ENCODE results near the gene WWP2. TPM values are rescaled to one million over a fixed set of nuclear protein-coding genes. Genes with fewer than 3 reads are reported as not detected.
"Not testable (repeated sequence)": the region's sequence is repeated elsewhere in the genome, so short reads cannot be mapped to it uniquely, and the experiment has no call there.

The WWP2 gene
- total RNA-seq, 2 donors from 2014 or later, result 144 to 146 TPM

DNA sequence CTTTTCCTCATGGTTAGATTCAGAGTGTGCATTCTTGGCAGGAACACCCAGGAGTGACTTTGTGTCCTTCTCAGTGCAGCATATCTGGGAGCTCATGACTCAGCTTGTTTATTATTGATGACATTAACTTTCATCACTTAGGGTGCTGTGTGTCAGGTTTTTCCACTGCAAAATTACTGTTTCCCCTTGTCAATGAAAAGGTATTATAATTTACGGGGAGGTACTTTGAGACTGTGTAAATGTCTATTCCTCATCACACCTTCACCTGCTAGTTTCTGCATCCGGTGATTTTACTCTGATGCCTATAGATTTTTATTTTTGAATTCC, 50.5 kb downstream of the WWP2 start:
- Histone ChIP-seq H3K4me3 (no peak overlapping the region), H3K36me3 (peaks cover 3% of the 10 kb centered on the region), H3K27me3 (replicated peaks; ENCODE audit: insufficient read depth) (no peaks in the 10 kb centered on the region), H3K4me1 (ENCODE audit: control insufficient read depth in 1 of 2, low read depth in 2 of 2) (peaks cover 0 to 11% of the 10 kb centered on the region in 2 donors), H3K9me3 (peaks cover under 1% of the 10 kb centered on the region), H3K27ac (no peak overlapping the region)
- DNase-seq (ENCODE audit: low spot score), result no peak
- TF ChIP-seq, protein P1, sequence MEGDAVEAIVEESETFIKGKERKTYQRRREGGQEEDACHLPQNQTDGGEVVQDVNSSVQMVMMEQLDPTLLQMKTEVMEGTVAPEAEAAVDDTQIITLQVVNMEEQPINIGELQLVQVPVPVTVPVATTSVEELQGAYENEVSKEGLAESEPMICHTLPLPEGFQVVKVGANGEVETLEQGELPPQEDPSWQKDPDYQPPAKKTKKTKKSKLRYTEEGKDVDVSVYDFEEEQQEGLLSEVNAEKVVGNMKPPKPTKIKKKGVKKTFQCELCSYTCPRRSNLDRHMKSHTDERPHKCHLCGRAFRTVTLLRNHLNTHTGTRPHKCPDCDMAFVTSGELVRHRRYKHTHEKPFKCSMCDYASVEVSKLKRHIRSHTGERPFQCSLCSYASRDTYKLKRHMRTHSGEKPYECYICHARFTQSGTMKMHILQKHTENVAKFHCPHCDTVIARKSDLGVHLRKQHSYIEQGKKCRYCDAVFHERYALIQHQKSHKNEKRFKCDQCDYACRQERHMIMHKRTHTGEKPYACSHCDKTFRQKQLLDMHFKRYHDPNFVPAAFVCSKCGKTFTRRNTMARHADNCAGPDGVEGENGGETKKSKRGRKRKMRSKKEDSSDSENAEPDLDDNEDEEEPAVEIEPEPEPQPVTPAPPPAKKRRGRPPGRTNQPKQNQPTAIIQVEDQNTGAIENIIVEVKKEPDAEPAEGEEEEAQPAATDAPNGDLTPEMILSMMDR (IDR thresholded peaks at IDR 0.05), result no peak
- ATAC-seq (ENCODE audit: insufficient number of reproducible peaks, low FRiP score, low read depth), result no peak

DNA sequence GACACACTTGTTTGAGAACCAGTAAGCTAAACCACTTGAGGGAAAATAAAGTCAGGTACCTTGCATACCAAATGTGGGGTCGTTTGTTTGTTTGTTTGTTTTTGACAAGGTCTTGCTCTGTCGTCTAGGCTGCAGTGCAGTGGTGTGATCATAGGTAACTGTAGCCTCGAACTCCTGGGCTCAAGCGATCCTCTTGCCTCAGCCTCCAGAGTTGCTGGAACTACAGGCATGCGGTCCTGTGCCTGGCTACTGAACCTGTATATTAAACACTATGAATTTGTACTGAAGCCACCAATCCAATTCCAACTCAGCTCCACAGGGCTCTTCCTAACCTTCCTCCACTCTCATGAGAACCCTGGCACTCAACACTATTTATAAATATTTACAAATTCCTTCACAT, 51.9 kb downstream of the WWP2 start:
- H3K4me1 ChIP-seq (ENCODE audit: control insufficient read depth in 1 of 2, low read depth in 2 of 2), result peaks cover 0 to 11% of the 10 kb centered on the region in 2 donors
- ATAC-seq (ENCODE audit: insufficient number of reproducible peaks, low FRiP score, low read depth) (no peak), DNase-seq (ENCODE audit: low spot score) (no peak)
- H3K27me3 ChIP-seq (replicated peaks; ENCODE audit: insufficient read depth), result no peaks in the 10 kb centered on the region
- peaks cover 3% of the 10 kb centered on the region for H3K9me3 ChIP-seq
- H3K4me3 ChIP-seq, result no peak overlapping the region
- TF ChIP-seq, protein P1 (IDR thresholded peaks at IDR 0.05), result no peak
- peaks cover 3% of the 10 kb centered on the region for H3K36me3 ChIP-seq
- no peak overlapping the region for H3K27ac ChIP-seq

DNA sequence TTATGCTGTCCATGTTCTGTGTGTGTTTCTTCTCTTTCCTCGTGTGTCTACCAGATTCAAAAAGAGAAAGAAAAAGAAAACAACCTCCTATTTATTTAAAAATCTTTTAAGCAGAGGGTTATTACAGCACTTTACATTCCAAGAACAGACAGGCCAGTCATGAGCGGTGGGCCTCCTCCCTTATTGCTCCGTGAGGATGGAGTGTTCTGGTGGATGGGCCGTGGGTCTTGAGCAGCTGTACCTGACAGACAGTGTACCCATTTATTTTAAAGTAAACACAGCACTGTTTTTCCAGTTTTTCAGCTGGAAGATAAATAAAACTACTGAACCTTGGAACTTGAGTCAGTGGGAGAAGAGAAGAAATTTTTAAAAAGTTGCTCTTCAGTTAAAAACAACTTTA, 52.4 kb downstream of the WWP2 start:
- Histone ChIP-seq H3K27me3 (replicated peaks; ENCODE audit: insufficient read depth) (no peaks in the 10 kb centered on the region), H3K9me3 (peaks cover 3% of the 10 kb centered on the region), H3K4me3 (no peak overlapping the region), H3K4me1 (ENCODE audit: control insufficient read depth in 1 of 2, low read depth in 2 of 2) (peaks cover 0 to 11% of the 10 kb centered on the region in 2 donors), H3K27ac (no peak overlapping the region), H3K36me3 (peaks cover 3% of the 10 kb centered on the region)
- ATAC-seq (ENCODE audit: insufficient number of reproducible peaks, low FRiP score, low read depth) (no peak), DNase-seq (ENCODE audit: low spot score) (no peak)
- TF ChIP-seq, protein P1 (IDR thresholded peaks at IDR 0.05), result no peak

DNA sequence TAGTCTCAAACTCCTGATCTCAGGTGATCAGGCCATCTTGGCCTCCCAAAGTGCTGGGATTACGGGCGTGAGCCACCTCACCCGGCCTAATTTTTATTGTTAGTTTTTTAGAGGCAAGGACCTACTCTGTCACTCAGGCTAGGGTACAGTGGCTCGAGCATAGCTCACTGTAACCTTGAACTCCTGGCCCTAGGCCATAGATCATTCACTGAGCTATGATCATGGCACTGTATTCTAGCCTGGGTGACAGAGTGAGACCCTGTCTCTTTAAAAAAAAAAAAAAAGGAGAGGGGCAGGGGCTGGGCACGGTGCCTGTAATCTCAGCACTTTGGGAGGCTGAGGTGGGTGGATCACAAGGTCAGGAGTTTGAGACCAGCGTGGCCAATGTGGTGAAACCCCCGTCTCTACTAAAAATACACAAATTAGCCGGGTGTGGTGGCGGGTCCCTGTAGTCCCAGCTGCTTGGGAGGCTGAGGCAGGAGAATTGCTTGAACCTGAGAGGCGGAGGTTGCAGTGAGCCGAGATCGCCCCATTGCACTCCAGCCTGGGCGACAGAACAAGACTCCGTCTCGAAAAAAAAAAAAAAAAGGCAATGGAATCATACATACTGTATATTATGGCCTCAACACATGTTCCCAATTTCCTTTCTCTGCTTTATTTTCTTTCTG, 53.2 kb downstream of the WWP2 start:
- DNase-seq (ENCODE audit: low spot score); H3K4me3 ChIP-seq; H3K27ac ChIP-seq; ATAC-seq (ENCODE audit: insufficient number of reproducible peaks, low FRiP score, low read depth); H3K27me3 ChIP-seq (replicated peaks; ENCODE audit: insufficient read depth); H3K9me3 ChIP-seq; H3K36me3 ChIP-seq; H3K4me1 ChIP-seq (ENCODE audit: control insufficient read depth in 1 of 2, low read depth in 2 of 2): not testable (repeated sequence)

DNA sequence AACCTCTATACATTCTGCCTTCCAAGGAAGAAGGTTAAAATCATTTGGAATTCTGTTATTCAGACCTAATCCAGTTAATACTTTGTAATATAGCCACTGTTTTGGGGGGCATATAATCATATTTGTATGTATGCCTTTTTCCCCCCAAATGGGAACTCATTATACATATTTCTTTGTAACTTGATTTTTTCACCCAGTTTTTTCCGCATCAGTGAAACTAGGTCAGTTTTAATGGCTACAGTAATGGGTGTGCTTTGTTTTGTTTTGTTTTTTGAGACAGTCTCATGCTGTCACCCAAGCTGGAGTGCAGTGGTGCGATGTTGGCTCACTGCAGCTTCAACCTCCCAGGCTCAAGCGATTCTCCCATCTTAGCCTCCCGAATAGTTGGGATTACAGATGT, 54.9 kb downstream of the WWP2 start:
- no peaks in the 10 kb centered on the region for H3K27me3 ChIP-seq (replicated peaks; ENCODE audit: insufficient read depth)
- DNase-seq (ENCODE audit: low spot score) (no peak), ATAC-seq (ENCODE audit: insufficient number of reproducible peaks, low FRiP score, low read depth) (no peak)
- TF ChIP-seq, protein P1 (IDR thresholded peaks at IDR 0.05), result no peak
- peaks cover 3% of the 10 kb centered on the region for H3K9me3 ChIP-seq
- no peak overlapping the region for H3K27ac ChIP-seq
- no peak overlapping the region for H3K4me3 ChIP-seq
- H3K36me3 ChIP-seq, result peaks cover 3% of the 10 kb centered on the region
- peaks cover 7 to 15% of the 10 kb centered on the region in 2 donors for H3K4me1 ChIP-seq (ENCODE audit: control insufficient read depth in 1 of 2, low read depth in 2 of 2)

Data from thoracic aorta (tissue), 2 donors.